HG02973 (cell line): ENCODE measurements around the gene SLC16A3.
"Not testable (repeated sequence)": the region's sequence is repeated elsewhere in the genome, so short reads cannot be mapped to it uniquely, and the experiment has no call there.

Source experiments
- ATAC-seq: cut with Tn5 transposase; IDR thresholded peaks from one replicate; pipeline ENCODE4 v1.9.1; 2021; ENCODE audit warnings: moderate library complexity; ENCODE audit not compliant: unreplicated experiment

SLC16A3 gene

GRCh38 chr17:82228842-82229697 lies at the start of gene SLC16A3:
Gene SLC16A3, plus strand, starts transcription at chr17:82229042. Its CDS starts 6,967 bp downstream, at chr17:82236009.
- peak; percentile 35 for ATAC-seq

- ATAC-seq = no peak
Measured at GRCh38 chr17:82179412-82179811, 49.4 kb upstream of the SLC16A3 start.

- no peak for ATAC-seq
Measured at GRCh38 chr17:82179946-82180475, 48.8 kb upstream of the SLC16A3 start.

- no peak for ATAC-seq
Measured at GRCh38 chr17:82180776-82181528, 47.9 kb upstream of the SLC16A3 start.

- no peak for ATAC-seq
Measured at GRCh38 chr17:82184761-82185160, 44.1 kb upstream of the SLC16A3 start.

GRCh38 chr17:82186221-82186620 lies 42.6 kb upstream of the SLC16A3 start:
- no peak for ATAC-seq

- no peak for ATAC-seq
Measured at GRCh38 chr17:82187500-82187899, 41.3 kb upstream of the SLC16A3 start.

- no peak for ATAC-seq
Measured at GRCh38 chr17:82188001-82188961, 40.6 kb upstream of the SLC16A3 start.

- not testable (repeated sequence) for ATAC-seq
Measured at GRCh38 chr17:82193050-82193449, 35.8 kb upstream of the SLC16A3 start.

- ATAC-seq = no peak
Measured at GRCh38 chr17:82193520-82194220, 35.2 kb upstream of the SLC16A3 start.

GRCh38 chr17:82194765-82195164 lies 34.1 kb upstream of the SLC16A3 start:
- ATAC-seq = no peak

GRCh38 chr17:82195675-82196672 lies 32.9 kb upstream of the SLC16A3 start:
- ATAC-seq = no peak

GRCh38 chr17:82198092-82198491 lies 30.8 kb upstream of the SLC16A3 start:
- no peak for ATAC-seq

- ATAC-seq = no peak
Measured at GRCh38 chr17:82199496-82199895, 29.3 kb upstream of the SLC16A3 start.

- ATAC-seq = no peak
Measured at GRCh38 chr17:82200135-82200534, 28.7 kb upstream of the SLC16A3 start.

GRCh38 chr17:82200743-82201497 lies 27.9 kb upstream of the SLC16A3 start:
- no peak for ATAC-seq

GRCh38 chr17:82201498-82201910 lies 27.3 kb upstream of the SLC16A3 start:
- no peak for ATAC-seq

- no peak for ATAC-seq
Measured at GRCh38 chr17:82202981-82203380, 25.9 kb upstream of the SLC16A3 start.
